Mucosa of rectum (tissue), 2 donors: ENCODE measurements around the gene SLC51B.
A peak's percentile ranks its signal among the peaks of the same experiment; 100 is the strongest.

Source experiments
- H3K27ac ChIP-seq, 2 donors: one replicate each; pipeline ENCODE4 v1.7.0; 2013; ENCODE audit warnings: inconsistent platforms in 2 of 2, low read depth in 2 of 2, low read length in 2 of 2
- H3K27me3 ChIP-seq, 2 donors: one replicate each; pipeline ENCODE4 v1.7.0; 2013; ENCODE audit warnings: low read length in 2 of 2; ENCODE audit not compliant: control insufficient read depth in 2 of 2, insufficient read depth in 2 of 2
- H3K36me3 ChIP-seq, 2 donors: one replicate each; pipeline ENCODE4 v1.7.0; 2013; ENCODE audit warnings: low read length in 2 of 2; ENCODE audit not compliant: control insufficient read depth in 2 of 2, insufficient read depth in 2 of 2
- H3K4me1 ChIP-seq, 2 donors: one replicate each; pipeline ENCODE4 v1.7.0; 2013; ENCODE audit warnings: low read length in 2 of 2, mild to moderate bottlenecking in 1 of 2; ENCODE audit not compliant: control insufficient read depth in 2 of 2, insufficient read depth in 2 of 2
- H3K4me3 ChIP-seq, 2 donors: one replicate each; pipeline ENCODE4 v1.7.0; 2013; ENCODE audit warnings: low read length in 2 of 2
- H3K9ac ChIP-seq, 2 donors: one replicate each; pipeline ENCODE4 v1.7.0; 2013; ENCODE audit warnings: low read length in 2 of 2, low read depth in 1 of 2, mild to moderate bottlenecking in 1 of 2
- H3K9me3 ChIP-seq, 2 donors: one replicate each; pipeline ENCODE4 v1.7.0; 2013; ENCODE audit warnings: low read length in 2 of 2; ENCODE audit not compliant: control insufficient read depth in 2 of 2
- donor health status: healthy.
- donor health status: Normal muscosa, but diverticular disease.

The SLC51B gene

GRCh38 chr15:65060641-65061397, 15.6 kb downstream of the SLC51B start:
- Histone ChIP-seq H3K9ac (no peak overlapping the region), H3K9me3 (no peaks in the 10 kb centered on the region), H3K4me3 (no peak overlapping the region), H3K4me1 (peaks cover 5 to 10% of the 10 kb centered on the region in 2 donors), H3K27ac (peak overlapping the region; percentile 17 to 30), H3K36me3 (peaks cover 0 to 7% of the 10 kb centered on the region in 2 donors), H3K27me3 (peaks cover 0 to 2% of the 10 kb centered on the region in 2 donors)

- no peak overlapping the region for H3K4me3 ChIP-seq
- H3K9ac ChIP-seq: no peak overlapping the region
- peaks cover 0 to 5% of the 10 kb centered on the region in 2 donors for H3K36me3 ChIP-seq
- peaks cover 4 to 7% of the 10 kb centered on the region in 2 donors for H3K4me1 ChIP-seq
- no peaks in the 10 kb centered on the region for H3K9me3 ChIP-seq
- no peak overlapping the region for H3K27ac ChIP-seq
- H3K27me3 ChIP-seq: peaks cover 5 to 8% of the 10 kb centered on the region in 2 donors
Observed at GRCh38 chr15:65062061-65062460, 16.9 kb downstream of the SLC51B start.

GRCh38 chr15:65062726-65063125, 17.5 kb downstream of the SLC51B start:
- Histone ChIP-seq H3K4me3 (no peak overlapping the region), H3K9ac (no peak overlapping the region), H3K4me1 (peaks cover 2 to 4% of the 10 kb centered on the region in 2 donors), H3K27ac (no peak overlapping the region), H3K9me3 (no peaks in the 10 kb centered on the region), H3K27me3 (peaks cover 10 to 13% of the 10 kb centered on the region in 2 donors), H3K36me3 (peaks cover 0 to 3% of the 10 kb centered on the region in 2 donors)

- Histone ChIP-seq H3K27ac (peak overlapping the region; percentile 62 to 74), H3K4me3 (peak overlapping the region in 1 of 2 donors; percentile 69), H3K9me3 (no peaks in the 10 kb centered on the region), H3K4me1 (peaks cover 5 to 12% of the 10 kb centered on the region in 2 donors), H3K9ac (no peak overlapping the region), H3K27me3 (peaks cover 10 to 13% of the 10 kb centered on the region in 2 donors), H3K36me3 (no peaks in the 10 kb centered on the region)
Observed at GRCh38 chr15:65066001-65066634, 20.9 kb downstream of the SLC51B start.

GRCh38 chr15:65066635-65067316, 21.6 kb downstream of the SLC51B start:
- Histone ChIP-seq H3K4me1 (peaks cover 7 to 10% of the 10 kb centered on the region in 2 donors), H3K4me3 (peak overlapping the region; percentile 55 to 69), H3K27me3 (peaks cover 10 to 13% of the 10 kb centered on the region in 2 donors), H3K9me3 (no peaks in the 10 kb centered on the region), H3K27ac (peak overlapping the region; percentile 62 to 74), H3K36me3 (no peaks in the 10 kb centered on the region), H3K9ac (peak overlapping the region; percentile 14 to 63)

GRCh38 chr15:65067317-65067644, 22.1 kb downstream of the SLC51B start:
- Histone ChIP-seq H3K9ac (peak overlapping the region in 1 of 2 donors; percentile 63), H3K27me3 (peaks cover 10 to 13% of the 10 kb centered on the region in 2 donors), H3K4me1 (peaks cover 10 to 11% of the 10 kb centered on the region in 2 donors), H3K4me3 (peak overlapping the region; percentile 55 to 69), H3K27ac (peak overlapping the region; percentile 59 to 74), H3K9me3 (no peaks in the 10 kb centered on the region), H3K36me3 (no peaks in the 10 kb centered on the region)

- peak within 1 kb of the TSS; percentile 55 to 69 for H3K4me3 ChIP-seq
- H3K4me1 ChIP-seq: peaks cover 10 to 11% of the 10 kb centered on the region in 2 donors
- peaks cover 10 to 13% of the 10 kb centered on the region in 2 donors for H3K27me3 ChIP-seq
- H3K36me3 ChIP-seq: no peaks in the 10 kb centered on the region
- peak within 1 kb of the TSS; percentile 62 to 74 for H3K27ac ChIP-seq
- H3K9ac ChIP-seq: peak within 1 kb of the TSS in 1 of 2 donors; percentile 63
- H3K9me3 ChIP-seq: no peaks in the 10 kb centered on the region
Observed at GRCh38 chr15:65067645-65068402, 22.6 kb downstream of the SLC51B start, which contains the start of gene RASL12. TSS of gene RASL12 (minus strand) at chr15:65067991. CDS start at chr15:65067835, 156 bp downstream.

GRCh38 chr15:65068403-65068788, 23.2 kb downstream of the SLC51B start:
- H3K4me3 ChIP-seq: peak overlapping the region in 1 of 2 donors; percentile 55
- H3K4me1 ChIP-seq: peaks cover 10% of the 10 kb centered on the region in 2 donors
- no peaks in the 10 kb centered on the region for H3K36me3 ChIP-seq
- H3K9ac ChIP-seq: peak overlapping the region in 1 of 2 donors; percentile 63
- H3K27me3 ChIP-seq: peaks cover 10 to 13% of the 10 kb centered on the region in 2 donors
- no peaks in the 10 kb centered on the region for H3K9me3 ChIP-seq
- peak overlapping the region; percentile 59 to 74 for H3K27ac ChIP-seq

- no peaks in the 10 kb centered on the region for H3K36me3 ChIP-seq
- H3K4me1 ChIP-seq: peaks cover 9 to 10% of the 10 kb centered on the region in 2 donors
- no peaks in the 10 kb centered on the region for H3K9me3 ChIP-seq
- no peak overlapping the region for H3K9ac ChIP-seq
- peak overlapping the region in 1 of 2 donors; percentile 74 for H3K27ac ChIP-seq
- no peak overlapping the region for H3K4me3 ChIP-seq
- peaks cover 10 to 13% of the 10 kb centered on the region in 2 donors for H3K27me3 ChIP-seq
Observed at GRCh38 chr15:65069179-65069578, 24.0 kb downstream of the SLC51B start.
